HG03159 (cell line): ENCODE data around the gene JMJD7.

Experiments
- ATAC-seq: cut with Tn5 transposase; IDR thresholded peaks from one replicate; pipeline ENCODE4 v1.9.1; 2021; ENCODE audit warnings: mild to moderate bottlenecking, moderate library complexity; ENCODE audit not compliant: unreplicated experiment

JMJD7 gene

DNA sequence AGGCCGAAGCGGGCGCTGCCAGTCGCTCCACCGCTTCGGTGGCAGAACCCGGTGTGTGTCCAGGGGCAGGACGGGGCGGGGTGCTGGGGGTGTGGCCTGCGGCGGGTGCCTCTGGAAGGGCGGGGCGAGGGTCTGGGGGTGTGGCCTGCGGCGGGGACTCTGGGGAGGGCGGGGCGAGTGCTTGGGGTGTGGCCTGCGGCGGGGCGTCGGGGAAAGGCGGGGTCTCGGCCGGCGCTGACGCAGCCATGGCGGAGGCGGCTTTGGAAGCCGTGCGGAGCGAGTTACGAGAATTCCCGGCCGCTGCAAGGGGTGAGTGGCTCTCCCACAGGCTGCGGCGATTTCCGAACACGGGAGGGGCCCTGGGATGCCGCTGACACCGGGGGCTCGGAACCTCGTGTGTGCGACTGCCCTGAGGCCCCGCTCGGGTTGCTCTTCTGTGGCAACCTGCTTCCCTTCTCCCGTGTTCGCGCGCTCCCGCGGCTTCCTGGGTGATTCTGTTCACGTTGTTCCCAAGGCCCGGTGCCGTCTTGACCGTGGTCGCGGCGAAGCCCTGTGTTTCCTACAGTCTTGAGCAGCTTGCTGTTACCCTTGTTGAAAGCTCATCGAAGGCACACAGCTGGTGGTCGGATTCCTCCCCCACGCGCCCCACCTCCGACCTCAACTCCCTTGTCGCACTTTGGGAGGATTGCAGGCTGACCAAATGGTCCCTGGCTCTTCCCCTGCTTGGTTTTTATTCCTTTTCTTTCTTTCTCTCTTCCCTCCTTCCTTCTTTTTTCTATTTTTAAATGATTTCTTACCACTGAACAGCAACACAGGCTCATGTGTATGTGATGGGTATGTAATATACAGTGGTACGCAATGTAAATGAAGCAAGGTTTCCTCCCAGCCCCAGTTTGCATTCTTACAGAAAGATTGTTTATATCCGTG lies at the start of gene JMJD7:
TSS of gene JMJD7 (plus strand) at position 213 of the 927 bp plus-strand sequence. CDS start at position 246, 33 bp downstream.
- peak; percentile 60 for ATAC-seq

DNA sequence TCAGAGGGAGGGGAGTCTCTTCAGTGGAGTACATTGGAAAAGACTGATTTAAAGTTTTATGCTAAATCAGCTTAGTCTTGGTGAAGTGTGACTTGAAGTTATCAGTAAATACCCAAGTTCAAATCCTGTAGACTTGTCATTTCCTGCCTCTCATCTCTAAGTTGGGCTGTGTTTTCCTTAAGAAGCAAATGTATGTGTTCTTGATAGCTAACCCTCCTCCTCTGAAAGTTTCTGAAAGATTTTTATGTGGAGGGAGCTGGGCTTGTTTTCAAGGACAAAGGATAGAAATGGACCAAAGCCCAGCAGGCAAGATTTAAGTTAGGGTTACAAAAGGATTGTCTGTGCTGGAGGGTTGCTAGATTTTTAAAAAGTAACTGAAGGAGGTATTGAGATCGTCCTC lies 49.4 kb upstream of the JMJD7 start:
- ATAC-seq: no peak

DNA sequence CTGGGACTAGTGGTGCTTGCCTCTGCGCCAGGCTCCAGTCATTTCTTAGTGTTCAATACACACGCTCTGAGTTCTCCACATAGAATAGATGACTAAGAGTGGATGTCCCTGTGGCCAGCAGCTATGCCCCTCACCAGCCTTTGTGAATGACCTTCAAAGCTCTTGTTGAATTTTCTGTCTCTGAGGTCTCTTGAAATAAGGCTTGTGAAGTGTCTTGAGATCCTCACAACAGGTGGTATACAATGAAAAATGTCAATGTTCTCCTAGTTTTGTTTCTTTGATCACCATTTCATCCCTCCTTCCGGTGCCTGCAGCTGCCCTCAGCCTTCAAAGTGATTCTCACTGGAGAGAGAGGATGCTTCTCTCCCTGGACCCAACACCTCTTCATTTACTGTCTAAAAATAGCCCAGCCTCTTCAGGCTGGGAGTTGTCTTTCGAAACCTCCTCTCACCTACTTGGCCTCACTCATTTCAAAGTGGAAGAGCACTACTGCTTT lies 48.2 kb upstream of the JMJD7 start:
- no peak for ATAC-seq

DNA sequence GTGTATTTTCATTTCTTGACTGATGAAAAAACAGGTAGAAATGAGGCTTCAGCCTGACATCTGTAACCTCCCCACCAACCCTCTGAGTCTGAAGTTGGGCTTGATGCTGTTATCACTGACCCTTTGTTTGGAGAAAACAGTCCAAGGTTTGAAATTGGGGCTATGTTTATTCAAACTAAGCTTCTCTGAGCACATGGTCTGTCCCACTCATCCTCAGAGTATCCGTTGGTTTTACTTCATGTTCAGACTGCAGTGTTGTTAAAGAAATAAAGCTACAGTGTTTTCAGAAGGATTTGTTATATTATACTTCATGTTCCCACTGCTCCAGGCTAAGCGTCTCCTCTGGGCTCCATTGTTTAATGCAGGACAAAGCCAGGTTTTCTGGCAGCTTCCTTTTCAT lies 47.6 kb upstream of the JMJD7 start:
- ATAC-seq: no peak

DNA sequence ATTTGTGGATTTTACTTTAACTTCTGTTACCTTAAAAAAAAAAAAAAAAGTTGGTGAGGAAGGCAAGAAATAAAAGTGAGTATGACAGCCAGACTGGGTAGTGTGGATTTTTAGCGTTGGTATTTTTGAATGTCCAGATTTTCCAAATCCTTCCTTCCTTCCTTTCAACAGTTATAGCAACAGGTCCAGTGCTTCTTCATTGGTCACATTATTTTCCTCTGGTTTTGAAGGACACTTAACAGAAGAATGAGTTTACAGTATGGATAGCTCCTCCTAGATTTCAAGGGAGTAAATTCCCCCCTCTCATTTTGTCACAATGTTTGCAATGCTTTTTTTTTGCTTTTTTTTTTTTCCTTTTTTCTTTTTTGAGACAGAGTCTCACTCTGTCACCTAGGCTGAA lies 47.2 kb upstream of the JMJD7 start:
- ATAC-seq: no peak

DNA sequence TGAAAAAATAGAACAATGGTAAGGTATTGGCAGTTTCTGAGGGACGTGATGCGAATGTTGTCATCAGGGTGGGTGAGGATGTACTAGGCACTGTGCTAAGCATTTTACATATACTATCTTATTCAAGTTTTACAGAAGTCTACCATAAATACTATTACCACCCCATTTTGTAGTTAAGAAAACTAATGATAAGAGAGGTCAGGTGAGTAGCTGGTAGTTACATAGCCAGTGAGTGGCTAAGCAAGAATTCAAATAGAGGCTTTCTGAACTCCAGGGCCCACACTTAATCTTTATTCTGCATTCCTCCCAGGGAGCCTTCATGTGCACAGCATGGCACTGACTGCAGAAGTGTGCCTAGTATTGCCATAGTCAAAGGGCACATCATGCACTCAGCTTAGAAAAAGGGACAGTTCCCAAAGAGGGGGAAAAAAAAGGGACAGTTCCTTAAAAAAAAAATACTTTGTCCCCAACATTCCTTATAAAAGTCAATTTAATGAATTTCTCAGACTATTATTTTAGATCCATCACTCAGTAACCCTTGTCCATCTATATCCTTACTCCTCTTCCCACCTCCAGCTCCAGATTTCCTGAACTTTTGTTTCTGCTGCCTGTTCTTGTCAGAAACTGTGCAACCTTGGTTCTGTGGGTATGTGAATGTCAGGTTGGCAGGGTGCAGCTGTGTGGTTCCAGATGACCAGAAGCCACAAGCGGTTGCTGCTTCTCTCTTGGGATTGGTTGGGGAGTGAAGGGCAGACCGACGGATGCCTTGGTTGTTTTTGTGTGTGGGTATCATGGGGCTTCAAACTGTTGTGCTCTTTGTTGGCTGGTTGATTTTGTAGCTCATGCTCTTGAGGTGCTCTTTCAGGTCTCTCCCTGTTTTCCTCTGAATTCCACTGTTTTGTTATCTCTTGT lies 45.3 kb upstream of the JMJD7 start:
- ATAC-seq: no peak

DNA sequence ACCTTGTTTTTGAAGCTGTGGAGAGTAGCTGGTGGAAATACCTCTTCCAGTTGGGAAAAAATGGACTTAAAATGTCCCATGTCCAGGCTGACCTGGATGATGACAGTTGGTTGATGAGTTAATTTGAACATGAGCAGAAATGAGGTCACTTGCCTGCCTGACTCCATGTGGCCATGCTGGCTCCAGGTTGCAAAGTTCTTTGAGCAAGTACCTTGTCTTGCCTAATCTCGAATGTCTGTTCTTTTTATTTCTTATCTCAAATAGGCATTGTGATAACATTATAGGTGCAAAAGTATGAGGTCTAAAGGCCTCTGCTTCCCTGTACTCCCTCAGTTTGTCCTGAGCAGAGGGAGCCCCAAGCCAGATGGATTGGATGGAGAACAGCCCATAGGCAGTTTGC lies 44.6 kb upstream of the JMJD7 start:
- no peak for ATAC-seq

DNA sequence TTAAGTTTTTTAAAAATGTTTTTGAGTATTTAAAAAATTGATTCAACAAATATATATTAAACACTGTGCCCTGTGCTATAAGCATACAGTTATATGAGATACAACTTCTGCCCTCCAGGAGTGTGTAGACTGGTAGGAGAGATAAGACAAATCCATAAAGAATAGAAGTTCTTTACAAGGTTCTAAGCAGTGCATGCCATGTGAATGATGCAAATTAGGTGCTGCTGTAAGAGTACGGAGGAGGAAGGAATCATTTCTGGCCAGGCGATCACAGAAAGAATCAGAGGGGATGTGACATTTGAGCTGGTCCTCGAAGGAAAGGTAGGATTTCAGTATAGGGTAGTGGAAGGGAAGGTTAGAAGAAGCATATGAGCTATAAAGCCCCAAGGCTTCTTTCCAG lies 39.6 kb upstream of the JMJD7 start:
- no peak for ATAC-seq

DNA sequence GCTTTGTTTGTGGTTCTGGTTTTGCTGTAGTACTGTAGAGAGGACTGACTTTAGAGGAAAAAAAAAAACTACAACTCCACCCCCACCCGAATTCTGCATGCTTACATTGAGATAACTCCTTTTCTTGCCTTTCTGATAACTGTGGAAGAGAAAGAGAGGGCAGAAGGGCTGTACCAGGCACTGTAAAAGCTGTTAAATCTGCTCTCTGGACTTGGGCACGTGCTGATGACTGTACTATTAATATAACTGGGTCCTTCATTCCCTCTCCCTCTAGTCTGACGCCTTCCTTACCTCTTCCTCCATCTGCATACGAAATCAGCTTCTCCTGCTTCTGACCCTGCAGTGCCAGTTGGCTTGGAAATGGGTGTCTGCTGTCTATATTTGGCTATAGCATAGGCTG lies 38.7 kb upstream of the JMJD7 start:
- no peak for ATAC-seq

DNA sequence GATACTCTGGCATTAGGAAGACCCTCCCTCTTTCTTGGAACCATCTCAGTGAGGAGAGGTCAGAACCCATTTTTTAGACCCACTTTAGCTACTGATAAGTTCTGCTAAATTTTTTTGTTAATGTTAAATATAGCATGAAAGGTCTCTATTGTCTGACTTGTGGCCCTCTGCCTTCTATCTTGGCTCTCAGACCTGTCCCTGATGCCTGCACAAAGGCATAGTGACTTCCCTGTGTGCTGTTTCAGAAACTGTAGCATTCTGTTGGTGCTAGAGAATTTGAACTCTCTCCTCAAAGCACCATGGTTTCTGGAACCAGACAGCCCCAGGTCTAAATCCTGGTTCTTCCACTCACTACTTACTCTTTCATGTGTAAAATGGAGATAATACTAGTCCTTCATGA lies 38.2 kb upstream of the JMJD7 start:
- ATAC-seq: no peak

DNA sequence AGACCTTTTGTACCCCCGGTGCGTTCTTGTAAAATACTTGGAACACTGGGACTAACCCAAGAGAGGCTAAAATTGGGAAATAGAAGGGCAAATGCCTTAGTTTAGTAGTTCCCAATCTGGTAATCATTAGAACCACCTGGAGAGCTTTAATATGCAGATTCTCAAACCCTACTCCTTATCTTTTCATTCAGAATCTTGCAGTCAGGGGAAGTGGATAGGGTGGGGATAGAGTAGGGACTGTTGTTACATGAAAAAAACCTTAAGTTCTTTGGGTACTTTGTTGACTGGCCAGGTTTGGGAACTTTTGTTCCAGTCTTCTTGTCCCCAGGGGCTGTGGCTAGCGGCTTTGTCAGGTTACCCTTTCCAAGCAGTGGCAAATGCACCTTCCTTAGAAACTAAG lies 37.7 kb upstream of the JMJD7 start:
- no peak for ATAC-seq

DNA sequence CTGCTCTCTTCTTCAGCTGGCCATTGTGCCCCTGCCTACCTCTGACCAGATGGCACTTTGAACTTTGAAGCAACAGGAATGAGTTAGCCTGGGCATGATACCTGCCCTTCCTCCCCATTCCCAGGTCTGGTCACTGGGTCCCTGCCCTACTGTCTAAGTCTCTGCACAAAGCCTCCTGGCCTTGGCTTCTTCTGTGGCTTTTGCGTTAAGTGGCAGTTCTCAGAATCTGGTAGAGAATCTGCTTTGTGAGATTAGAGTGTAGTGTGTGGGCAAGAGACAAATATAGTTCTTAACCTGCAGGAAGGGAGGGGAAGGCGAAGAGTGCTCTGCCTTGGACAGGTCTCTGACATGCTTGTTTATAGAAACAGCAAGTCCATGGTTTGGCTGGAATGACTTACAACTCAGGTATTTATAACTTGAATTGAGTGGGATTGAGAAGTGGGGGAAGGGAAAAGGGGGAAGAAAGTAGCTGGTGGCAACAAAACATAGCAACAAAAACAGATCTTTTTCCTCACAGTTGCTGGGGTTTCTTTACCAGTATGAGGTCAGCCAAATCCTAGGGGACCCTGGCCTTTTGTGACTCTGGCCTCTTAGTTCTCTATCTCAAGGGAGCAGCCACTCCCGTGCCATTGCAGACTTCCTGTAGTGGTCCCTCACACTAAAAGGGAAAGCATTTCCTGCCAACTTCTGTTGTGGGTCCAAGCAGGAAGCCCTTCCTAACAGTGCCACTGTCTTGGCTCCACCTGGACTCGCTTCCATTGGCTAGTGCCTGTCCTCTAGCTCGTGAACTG lies 36.9 kb upstream of the JMJD7 start:
- no peak for ATAC-seq

DNA sequence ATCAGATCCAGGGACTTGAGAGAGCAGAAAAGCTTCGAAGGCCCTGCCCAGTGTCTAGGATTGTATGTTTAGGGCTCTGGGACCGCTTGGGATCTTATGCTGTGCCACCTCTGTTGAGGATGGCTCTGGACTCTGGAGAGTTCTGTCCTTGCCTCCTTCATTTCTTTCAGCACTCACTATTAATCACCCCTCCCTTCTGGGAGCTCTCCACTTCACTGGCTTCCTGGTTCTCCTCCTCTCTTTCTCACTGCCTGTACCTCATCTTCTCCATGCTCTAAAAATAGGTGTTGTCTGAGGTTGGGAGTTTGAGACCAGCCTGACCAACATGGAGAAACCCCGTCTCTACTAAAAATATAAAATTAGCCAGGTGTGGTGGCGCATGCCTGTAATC lies 36.4 kb upstream of the JMJD7 start:
- ATAC-seq: no peak

DNA sequence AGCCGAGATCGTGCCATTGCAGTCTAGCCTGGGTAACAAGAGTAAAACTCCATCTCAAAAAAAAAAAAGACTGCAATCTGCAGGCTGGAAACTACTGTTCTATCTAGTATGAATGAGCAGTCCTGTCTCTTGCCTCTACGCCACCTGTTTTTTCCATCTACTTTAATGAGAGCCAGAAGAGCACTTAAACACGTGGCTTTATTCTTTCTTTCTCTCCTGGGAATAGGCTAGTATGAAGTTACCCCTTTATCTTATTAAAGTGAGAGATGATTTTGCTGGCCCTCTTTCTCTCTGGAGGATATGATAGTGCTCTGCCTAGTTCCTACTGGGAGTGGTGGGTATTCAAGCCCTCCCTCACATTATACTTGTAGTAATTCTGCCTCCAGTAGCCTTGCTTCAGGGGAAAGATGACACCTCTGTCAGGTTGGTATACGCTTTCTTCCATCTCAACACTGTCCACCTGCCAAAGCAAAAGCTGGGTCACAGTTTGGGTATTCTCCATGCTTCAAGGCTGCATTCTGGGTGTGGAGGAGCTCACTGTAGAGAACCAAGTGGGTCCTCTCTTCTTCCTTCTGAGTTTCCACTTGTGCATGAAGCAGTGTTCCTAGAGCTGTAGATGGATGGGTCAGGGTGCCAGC lies 35.8 kb upstream of the JMJD7 start:
- no peak for ATAC-seq

DNA sequence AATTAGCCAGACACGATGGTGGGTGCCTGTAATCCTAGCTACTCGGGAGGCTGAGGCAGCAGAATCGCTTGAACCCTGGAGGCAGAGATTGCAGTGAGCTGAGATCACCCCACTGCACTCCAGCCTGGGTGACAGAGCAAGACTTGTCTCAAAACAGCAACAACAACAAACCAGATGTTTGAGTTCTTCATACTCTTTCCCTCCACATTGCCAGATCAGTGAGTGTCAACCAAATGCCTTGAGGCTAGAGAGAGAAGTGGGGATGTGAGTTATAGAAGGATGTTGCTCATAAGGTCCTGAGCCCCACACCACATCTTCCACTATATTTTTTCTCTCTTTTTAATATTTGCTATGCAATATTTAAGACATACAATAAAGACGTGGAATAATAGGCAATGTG lies 33.8 kb upstream of the JMJD7 start:
- no peak for ATAC-seq

DNA sequence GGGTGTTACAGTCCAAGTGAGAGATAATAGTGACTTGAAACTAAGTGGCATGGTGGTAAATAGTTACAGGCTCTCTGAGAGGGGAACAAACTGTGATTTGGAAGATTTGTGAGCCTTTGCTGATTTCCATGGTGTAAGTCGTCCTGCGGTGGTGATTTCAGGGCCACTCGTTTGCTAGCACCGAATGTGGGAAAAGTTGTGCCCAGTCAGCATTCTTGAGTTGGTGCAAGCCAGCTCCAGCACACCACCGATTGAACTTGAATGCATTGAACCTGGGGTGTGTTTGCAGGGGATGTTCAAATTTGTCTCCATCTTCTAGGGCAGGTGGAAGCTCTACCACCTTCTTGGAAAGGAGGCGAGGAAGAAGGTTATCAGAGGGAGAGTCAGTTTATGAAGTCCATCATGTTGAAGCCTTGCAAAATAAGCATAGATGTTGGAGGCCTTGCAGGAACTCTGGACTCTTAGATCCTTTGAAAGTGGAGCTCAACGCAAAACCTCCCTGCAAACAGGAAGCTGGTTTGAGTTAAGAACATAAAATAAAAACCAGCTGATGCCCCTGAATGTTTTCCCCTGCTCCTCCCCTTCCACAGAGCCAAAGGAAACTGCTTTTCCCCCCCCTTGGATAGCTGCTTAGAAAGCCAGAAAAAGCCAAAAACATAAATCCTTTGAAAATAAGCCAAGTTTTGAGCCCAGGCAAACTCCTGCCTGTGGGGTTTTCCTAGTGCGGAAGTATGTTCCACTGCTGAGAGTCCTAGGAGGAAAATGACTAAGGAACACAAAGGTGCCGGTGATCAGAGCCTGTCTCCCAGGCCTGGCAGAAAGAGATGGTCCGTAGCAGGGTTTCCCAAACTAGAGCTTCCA lies 31.7 kb upstream of the JMJD7 start:
- no peak for ATAC-seq

DNA sequence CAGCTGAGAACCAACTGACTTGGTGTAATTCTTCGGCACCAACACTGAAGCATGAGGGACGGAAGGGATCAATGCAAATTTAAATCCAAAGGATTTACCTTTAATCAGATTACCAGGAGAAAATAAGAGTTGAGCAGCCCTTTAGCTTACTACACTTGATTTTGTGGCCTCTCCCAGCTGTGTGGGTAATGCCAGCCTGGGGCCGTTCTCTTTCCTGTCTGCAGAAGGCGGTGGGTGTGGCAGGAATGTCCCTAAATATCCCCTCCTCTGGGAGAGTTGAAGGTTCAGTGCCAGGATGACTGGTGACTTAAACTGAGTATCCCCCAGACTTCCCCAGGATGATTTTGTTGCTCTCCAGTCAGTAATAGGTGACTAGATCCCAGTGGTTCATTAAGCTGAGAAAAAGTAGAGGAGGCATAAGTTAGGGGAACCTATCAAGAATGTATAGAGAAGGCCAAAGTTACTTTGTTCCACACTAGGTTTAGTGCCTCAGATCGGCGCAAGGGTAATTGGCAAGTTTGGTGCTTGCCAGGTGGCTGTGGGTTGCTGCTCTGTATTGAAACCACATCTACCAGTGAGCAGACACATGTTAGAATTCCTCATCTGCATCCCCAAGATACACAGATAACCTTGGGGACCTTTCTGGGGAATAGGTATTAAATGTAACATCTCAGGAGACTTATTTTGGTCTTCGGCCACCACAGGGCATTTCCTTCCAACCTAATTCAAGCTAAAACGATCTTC lies 30.5 kb upstream of the JMJD7 start:
- ATAC-seq: no peak

DNA sequence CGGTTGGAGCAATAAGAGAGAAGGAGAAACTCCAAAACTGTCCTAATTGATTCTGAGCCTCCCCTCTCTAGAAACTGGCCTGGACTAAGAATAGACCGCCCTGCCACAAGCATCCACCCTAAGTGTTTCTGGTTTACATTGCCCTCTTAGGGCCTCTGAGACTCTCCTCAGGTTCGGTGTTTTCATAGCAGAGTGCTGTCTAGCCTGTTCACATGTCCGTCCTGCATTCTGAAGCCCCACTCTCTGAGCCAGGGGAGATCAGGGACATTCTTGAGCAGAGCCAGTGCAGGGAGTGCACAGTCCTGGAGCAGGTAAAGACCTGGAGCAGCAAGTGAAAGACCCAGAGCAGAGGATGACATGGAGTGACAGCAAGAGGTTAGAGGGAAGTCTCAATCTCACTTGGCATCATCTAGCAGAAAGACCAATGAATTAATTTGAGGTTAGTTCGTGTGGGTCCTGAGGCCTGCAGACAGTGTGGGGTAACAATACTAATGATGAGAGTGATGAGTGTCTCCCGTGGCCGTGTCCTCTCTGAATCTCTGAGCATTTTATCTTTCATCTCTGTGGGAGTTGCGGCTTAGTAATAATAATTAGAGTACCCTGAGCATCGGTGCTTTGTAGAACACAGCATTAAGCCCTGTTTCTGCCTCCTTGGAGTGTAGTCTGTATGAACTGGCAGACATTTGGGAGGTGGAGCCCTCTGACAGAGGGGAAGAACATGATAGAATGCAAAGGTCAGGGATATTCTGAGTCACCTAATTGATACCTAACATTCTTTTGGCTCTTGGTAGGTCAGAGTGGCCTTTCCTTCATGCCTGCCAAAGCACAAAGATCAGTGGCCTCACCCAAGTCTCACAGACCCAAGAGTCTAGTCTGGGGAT lies 29.0 kb upstream of the JMJD7 start:
- ATAC-seq: no peak
